GM23248 (cell line): ENCODE results near the gene NTRK2.

ENCODE experiments used
- EZH2 ChIP-seq: fragments of 200-600 bp; sonication (generic); IDR thresholded peaks from 2 replicates; pipeline ENCODE4 v1.6.1; 2018; ENCODE audit warnings: antibody characterized with exemption, mild to moderate bottlenecking; ENCODE audit not compliant: insufficient read depth, poor library complexity, severe bottlenecking
- EZH2phosphoT487 ChIP-seq: fragments of 200-600 bp; sonication (generic); IDR thresholded peaks from 2 replicates; pipeline ENCODE4 v1.6.1; 2018; ENCODE audit warnings: antibody characterized with exemption, moderate library complexity, mild to moderate bottlenecking, low read depth; ENCODE audit not compliant: insufficient read depth

DNA sequence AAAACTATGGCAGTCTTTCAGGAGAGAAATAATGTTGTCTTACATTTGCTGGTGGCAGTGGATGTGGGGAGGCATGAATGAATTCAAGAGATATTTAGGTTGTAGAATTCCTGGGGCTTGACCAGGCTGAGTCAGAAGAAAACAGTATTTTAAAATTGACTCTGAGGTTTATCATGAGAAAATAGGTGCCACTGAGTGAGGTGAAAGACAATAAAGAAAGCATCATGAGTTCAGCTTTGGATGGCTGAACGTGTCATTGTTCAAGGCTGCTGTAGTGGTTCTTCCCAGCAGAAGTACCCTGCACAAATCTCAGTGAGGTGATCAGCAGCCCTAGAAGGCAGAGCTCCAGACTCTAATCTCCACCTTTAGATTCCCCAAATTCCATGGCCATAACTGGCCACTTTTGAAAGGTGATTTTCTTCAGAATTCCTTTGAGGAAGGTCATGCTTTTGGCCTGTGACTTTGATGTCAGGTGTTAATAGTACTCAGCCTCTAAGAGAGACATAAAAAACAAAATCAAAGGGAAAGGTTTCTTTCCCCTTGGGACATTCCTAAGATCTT lies 395.4 kb downstream of the NTRK2 start:
- TF ChIP-seq EZH2 (no peak), EZH2phosphoT487 (no peak)
